GM18909 (cell line): ENCODE data around the gene DUSP7.

Experiments used
- ATAC-seq: cut with Tn5 transposase; IDR thresholded peaks from one replicate; pipeline ENCODE4 v1.9.1; 2021; ENCODE audit warnings: mild to moderate bottlenecking; ENCODE audit not compliant: unreplicated experiment, poor library complexity

Gene DUSP7

DNA sequence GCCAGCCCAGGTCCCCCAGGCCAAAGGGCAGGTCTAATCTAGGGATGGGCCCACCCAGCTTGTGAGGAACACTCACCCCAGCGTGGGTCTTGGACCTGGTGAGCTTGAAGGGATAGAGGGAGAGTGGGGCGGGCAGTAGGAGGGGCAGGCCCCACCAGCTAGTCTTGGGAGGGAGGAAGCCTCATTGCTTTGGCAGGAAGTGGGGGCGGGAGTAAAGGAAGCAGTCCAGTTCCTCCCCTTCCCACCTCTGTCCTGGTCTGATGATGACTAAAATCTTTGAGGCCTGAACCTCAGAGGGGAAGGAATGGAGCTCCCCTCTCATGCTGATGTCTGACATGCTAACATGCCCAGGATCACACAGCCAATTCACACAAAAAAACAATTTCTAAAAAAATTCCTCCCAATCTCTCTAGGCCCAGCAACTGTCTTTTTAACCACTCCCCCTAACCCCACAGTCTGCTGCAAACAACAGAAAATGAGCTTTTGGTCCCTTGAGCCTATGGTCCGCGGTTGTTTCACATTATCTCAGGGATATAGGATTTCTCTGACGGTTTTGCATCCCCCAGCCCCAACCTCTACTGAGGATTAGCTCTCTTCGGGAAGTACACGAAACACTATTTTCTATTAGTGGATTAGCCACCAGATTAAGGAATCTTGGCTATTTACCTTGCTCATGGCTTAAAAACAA lies 30.7 kb upstream of the DUSP7 start:
- no peak for ATAC-seq

DNA sequence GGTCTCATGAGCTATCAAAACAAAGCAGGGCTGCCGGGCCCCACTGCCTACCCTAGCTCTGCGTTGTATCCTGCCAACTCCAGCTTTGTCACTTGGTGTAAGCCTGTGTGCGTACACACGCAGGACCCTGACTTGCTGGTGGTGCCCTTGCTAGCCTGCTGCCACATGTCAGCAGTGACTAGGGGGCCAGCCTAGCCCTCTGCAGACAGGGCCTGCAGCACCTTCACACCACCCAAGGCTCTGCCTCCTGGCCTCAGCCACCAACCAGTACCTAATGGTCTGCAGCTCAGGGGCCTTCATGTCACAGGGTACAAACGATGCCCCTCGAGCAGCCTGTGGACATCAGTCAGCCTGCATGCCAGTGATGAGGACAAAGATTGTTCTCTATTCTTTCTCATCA lies 30.1 kb upstream of the DUSP7 start:
- ATAC-seq = no peak

DNA sequence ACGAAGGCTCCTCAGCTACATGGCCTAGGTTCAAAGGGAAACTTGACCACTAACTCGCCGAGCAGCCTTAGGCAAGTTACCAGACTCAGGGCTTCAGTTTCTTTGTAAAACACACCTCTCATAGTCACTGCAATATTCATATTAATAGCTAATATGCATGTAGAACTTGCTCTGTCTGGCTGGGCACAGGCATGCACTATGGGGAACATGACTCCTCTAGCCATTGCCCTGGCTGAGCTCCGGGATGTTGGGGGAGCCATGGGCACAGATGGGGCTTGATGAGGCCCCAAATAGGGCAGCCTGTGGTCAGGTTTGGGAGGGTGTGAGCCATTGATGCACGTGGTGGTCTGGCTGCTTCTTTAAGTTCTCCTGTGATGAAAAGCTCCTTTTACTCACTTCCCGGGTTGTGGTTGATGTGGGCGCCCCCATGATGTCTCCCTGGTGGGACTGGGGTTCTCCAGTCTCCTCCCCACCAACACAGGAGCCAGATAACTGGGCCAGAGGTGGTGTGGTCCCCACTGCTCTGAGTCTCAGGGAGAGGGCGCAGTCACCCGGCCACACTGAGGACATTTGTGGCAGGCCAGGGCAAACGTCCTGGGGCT lies 29.4 kb upstream of the DUSP7 start:
- no peak for ATAC-seq

DNA sequence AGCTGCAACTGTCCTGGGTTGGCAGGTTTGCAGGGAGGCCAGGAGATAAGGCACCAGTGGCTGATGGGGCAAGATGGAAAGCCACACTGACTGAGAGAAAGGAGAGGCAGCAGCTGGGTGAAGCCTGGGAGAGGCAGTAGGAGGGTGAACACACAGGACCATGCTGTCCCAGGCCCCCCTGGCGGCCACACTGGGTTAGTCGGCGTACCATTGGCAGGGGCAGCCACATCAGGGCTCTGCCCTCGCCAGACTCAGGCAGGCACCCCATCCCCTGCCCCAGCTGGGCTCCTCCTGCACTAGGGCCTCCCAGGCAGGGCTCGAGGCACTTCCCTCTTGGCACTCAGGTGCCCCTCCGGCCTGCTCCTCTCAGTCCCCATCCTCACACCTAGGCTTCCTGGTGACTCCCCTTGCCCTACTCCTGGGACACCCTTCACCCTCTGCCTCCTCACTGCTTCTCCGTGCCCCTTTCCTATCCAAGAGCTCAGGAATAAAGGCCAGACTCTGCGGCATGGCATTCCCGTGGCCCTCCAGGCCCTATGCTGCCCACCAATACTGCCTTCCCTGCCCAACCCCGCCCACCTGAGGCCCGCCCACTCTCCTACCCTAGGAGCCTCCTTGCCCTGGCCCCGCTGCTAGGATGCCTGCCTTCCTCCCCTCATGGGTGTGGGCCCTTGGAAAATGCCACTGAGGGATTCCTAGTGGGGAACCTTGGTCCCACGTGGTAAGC lies 28.7 kb upstream of the DUSP7 start:
- no peak for ATAC-seq

DNA sequence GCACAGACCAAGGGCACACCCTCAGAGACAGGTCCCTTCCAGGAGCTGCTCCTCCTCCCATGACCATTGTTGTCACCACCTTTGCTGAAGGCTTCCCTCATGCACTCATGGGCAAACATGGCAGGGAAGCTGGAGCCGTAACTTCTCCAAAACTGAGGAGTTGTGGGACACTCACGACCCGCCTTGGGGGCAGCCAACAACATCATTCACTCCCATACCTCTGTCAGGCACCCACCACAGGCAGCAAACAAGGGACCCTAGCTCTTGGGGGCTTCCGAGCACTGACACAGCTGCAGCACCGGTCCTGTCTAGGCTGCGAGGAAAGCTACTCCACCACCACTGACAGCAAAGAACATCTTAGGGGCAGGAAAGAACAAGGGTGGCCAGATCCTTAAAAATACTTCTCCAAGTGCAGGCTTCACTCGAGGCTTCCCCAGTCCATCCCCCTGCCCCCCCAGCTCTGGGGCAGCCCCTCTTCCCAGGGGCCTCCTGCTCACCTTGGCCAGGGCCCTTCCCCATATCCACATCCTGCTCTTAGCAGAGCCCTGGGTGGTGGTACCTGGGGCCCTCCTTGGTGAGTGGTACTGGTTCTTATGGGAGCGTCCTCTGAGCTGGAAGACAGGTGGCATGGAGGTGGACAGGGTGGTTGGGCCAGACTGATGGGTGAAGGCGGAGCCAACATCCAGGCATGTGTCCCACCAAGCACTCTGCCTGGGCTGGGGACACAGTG lies 28.0 kb upstream of the DUSP7 start:
- ATAC-seq = no peak

DNA sequence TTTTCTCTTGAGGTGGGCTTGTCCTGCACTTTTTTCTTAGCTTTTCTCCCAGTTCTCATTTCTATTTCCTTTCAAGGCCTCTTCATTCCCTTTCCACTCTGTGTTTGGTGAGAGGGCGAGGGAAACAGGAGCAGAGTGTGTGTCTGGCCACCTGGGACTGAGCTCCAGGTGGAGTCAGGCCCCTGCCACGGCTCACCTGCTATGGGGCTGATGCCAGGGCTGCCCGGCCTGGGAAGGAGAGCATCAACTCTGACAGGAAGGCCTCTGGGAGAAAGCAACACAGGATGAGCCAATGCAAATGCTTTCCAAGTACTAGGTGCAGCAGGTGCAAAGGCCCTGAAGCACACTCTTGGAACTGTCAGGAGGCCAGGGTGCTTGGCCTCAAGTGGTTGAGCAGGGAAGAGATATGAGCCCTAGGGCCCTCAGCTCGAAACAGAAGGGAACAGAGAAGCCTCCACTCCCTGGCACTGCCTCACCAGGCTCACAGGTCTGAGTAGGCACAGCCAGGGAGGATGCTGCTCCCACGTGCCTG lies 27.3 kb upstream of the DUSP7 start:
- ATAC-seq = no peak

DNA sequence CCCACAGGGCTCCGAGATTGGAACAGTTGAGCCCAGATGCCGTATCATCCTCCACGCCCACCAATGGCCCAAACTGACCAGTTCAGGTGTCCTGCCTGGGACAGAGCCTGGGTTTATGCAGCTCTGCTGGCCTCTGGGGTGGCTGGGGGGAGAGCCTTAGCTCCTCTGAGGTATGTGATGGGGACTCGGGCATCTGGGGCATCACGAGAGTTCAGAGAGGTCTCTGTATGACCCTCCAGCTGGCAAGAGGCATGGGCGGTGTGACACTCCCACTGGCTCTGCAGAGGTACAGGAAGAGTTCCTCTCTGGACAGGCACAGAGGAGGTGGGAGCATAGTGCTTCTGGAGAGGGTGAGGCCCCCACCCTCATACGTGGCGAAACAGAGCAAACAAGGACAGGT lies 26.6 kb upstream of the DUSP7 start:
- no peak for ATAC-seq

DNA sequence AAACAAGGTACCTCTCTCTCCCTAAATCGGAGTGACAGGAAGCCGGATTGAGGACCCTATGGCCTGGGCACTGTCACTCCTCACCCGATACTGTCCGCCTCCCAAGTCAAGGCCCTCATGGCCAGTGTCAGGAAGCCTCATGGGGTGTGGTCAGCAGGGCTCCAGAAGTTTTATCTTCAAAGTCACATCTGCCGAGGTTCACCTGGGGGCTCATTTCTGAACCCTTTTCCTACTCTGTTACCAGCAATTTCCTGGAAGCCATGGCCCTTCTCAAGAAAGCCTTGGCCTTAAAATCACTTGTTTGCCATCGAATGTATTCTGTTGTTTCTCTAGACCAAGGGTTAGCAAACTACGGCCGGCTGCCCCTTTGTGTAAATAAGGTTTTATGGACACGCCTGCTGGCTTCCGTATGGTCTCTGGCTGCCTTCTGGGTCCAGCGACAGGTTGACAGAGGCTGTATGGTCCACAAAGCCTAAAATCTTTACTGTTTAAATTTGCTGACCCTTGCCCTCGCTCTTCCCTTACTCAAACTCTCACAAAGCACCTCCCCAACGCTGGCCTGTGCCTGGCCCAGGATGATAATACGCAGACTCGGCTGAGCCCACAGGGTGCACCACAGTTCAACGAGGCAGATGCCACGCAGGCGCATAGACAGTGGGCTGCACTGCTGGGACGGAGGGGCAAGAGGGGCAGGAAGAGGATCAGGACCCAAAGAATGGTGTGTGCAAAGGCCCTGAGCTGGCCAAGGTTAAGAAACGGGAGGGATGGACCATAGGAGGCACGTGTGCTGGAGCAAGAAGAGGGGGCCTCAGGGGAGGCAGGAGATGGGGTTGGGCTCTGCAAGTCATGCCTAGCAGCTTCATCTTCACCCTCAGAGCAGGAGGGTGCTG lies 24.7 kb upstream of the DUSP7 start:
- no peak for ATAC-seq

DNA sequence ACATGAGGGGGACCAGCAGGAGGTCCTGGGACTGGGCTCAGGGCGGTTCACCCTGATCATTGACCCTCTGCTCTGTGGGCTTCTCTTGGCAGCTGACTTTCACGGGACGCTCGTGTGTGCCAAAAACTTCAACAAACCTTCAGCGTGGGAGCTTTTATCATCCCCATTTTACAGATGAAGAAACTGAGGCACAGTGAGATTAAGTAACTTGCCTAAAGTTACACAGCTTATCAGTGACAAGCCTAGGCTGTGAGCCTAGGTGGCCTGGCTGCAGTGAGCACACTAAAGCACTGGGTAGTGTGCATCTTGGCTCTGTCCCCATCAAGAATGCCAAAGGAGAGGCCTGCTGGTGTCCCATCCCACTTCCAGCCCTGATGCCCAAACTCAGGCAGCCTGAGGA lies 23.6 kb upstream of the DUSP7 start:
- no peak for ATAC-seq

DNA sequence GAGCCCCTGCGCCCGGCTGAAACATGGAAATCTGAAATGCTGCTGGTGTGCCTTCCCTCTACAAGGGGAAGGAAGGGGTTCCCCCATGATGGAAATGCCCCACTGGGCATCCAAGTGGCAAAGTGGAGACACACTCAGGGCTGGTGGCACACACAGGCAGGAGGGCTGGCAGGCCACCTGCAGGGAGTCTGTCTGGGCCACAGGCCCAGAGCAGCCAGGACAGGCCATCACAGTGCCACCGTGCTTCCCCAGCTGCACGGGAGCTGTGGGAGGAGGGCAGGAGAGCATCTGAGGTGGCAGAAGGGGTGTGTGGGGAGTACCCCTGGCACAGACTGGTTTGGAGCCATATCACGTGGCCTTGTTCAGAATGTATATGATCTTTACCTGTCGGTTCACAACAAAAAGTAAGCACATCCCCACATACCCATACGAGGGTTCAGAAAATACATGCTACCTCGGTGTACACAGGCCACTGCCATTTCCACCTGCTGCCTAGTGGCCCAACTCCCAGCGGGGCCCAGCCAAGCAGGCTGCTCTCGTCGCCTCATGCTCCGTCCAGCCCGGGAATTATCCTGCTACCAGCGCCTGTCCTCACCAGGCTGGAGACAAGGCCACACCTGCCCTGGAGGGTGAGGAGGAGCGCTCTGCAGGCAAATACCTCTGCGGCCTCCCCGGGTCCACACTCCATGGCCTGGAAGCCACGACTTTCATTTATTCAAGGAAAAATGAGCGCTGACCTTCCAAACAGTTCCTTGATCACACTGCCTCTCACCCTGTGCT lies 22.6 kb upstream of the DUSP7 start:
- ATAC-seq = no peak

DNA sequence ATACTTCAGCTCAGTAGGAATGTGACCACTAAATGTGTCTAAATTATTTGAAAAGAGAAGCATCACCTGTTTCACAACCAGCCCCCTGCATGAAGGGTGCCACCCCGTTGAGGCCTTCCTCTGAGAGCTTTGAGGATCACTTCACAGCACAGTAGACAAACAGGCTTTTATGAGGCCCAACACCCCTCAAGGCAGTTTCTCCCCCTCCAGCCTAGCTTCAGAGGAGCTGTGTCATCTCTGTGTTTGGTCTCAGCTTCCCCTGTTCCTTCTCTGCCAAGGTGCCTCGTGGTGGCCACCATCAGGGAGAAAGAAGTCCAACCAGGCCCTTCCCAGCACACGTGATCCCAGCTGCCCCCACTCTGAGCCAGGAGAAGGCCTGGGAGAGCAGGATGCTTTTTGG lies 21.6 kb upstream of the DUSP7 start:
- no peak for ATAC-seq

DNA sequence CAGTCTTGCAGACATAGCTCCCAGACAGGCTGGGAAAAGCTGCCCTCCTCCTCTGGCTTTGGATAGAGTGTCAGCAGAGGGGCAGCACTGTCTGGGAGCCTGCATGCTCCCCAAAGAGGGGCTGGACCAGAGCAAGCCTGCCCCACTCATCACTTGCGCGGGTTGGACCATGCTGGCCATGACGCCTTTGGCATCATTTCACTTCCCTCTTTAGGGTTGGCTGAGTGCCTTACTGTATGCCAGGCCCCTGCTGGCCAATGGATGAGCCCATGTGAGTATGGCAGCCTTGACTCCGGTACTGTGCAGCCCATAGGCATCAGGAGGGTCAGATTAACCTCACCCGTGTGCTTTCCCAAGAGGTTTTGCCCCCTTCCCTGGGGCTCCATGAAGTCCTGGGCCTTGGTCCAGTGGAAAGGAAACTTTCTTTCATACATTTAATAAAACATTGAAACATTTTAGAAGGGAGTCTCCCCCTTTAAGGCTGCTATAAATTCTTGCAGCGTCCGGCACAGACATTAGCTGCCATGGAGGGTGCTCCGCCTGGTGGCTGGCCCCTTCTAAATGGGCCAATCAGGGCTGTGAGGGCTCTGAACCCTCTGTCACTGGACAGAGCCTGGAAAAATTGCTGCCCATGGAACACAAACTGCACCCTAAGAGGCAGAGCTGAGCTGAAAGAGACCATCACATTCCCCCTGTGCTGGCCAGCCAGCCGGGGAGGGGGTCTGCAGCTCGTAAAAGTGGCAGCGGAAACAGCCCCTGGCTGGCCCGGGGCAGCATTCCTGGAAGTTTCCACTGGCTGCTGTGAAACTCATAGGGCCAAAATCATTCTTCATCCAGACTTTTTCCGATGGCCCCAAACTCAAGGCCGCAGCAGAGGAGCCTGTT lies 20.8 kb upstream of the DUSP7 start:
- ATAC-seq = no peak

DNA sequence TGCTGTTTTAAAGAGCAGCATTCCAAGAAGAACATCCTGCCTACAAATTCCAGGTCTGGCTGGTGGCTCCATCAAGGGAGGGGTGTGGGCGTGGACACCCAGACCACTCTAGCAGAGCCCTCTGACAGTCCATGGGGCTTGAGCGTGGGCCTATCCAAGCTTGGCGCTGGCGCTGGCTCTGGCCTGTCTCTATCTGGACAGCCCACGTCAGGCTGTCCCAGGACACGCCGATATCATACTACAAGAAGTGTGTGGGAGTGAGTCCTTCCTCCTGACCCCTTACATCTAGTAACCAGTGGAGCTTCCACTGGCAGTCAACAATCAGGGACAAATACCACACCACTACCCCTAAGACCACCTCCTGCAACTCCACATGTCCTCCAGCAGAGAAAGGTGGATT lies 17.1 kb upstream of the DUSP7 start:
- ATAC-seq = no peak

DNA sequence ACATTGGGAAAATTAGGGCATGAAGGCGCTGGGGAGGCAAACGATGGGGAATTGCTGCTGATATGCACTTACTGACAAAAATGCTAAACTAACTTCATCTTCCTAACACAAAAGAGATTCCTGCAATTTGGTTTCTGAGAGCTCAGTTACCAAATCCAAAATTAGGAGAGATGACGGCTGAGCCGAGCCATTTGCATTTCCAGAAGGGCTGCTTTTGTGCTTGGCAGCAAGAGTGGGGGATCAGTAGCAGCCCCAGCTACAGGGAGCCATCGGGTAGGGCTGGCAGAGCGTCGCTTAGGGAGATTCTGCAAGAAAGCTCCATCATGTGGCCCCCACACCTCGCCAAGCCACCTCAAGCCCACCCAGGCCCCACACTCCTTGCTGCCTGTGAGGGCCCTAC lies 16.1 kb upstream of the DUSP7 start:
- ATAC-seq = no peak

DNA sequence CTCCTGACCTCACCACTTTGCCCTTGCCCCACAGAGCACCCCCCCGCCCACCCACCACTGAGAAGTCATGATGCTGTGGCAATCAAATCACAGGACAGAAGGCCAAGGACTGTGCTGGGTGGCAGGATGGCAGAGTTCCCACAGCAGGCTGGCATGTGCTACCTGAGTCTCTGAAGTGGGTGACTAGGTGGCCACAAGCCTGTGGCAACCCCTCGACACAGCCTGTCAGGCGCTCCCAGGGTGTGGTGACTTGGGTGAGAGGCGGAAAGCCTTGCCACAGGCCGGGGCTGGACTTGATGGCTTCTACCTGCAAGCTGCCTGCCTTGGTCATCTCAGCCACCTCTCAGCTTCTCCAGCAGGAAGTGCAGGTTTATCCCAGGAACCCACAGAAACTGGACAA lies 15.6 kb upstream of the DUSP7 start:
- ATAC-seq = no peak

DNA sequence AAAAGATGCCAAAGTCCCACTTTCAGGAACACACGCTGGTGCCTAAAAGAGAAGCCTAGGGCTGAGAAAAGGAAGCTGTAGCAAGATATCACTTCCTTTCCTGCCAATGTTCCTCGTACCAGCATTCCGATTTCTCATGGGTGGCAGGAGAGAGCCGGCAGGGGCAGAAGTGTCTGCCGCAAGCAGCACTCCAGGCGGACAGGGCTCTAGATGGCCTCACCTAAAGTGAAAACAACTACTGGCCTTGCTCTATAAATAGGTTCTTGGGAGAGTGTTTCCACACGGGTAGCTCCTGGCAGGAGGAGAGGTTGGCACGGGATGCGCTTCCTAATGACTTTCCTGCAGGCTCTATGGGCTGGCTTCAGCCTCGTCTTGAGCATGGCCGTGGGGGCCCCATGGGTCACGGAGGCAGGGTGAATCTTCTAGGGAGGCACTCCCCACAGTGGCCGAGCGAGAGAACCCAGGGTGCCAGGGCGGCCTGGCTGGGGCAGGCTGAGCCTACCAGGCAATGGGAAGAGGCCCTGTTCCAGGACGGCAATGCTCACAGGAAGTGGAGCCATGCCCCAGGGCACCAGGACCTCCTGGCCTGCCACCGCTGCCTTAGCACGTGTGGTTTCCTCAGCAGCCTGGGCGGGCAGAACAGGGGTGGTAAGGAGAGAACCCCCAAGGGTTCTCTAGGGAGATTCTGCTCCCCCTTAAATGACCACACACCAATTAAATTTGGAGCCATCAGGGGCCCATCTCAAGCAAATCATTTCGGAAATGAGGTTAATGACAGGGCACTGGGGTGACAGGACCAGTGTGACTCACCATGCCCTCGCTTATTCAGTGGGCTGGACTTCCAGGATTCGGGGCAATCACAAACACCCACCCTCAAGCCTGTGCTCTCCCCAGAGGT lies 14.6 kb upstream of the DUSP7 start:
- no peak for ATAC-seq

DNA sequence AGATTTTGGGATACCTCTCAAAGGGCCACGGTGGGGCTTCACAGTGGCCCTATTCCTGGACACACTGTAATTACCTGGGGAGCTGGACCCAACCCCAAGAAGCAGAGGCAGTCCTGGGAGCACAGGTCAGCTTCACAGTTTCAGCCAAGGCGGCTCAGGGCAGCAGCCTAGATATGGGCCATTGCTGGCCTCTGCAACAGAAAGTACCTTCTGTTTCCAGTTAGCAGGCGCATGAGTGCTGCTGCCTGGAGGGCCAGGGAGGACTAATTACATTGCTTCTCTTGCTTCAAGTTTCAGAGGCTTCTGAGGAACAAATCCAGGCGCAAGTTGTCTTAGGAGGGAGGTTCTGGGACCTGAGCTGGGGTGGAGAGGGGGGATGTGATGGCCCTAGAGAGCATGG lies 13.5 kb upstream of the DUSP7 start:
- no peak for ATAC-seq
